ENCODE data around the gene STYK1. TPM values are rescaled to one million over a fixed set of nuclear protein-coding genes. Genes with fewer than 3 reads are reported as not detected.
"Not testable (repeated sequence)": the region's sequence is repeated elsewhere in the genome, so short reads cannot be mapped to it uniquely, and the experiment has no call there.

STYK1 gene
- total RNA-seq, 1 donor from 2014 or later = 0.79 TPM

DNA sequence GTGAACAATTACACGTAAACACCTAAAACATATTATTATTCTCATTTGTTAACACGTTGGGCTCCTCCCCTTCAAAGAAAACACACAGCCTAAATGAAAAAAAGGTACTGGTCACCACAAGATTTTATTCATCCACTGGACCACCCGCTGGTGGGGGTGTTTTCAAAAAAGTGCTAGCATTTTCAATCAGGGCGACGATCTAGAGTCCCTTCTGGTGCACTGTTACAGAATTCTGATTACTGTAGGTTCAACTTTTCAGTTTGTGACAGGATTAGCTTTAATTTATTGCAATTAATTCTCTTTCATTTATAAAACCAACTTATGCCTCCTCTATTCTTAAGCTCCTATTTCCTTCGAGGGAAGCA, 60.9 kb downstream of the STYK1 start:
- Mint-ChIP-seq H3K4me1 (ENCODE audit: low read depth) (peaks cover 30% of the 10 kb centered on the region), H3K27ac (peak overlapping the region; percentile 99), H3K9me3 (ENCODE audit: low read depth) (no peaks in the 10 kb centered on the region), H3K27me3 (no peaks in the 10 kb centered on the region), H3K4me3 (ENCODE audit: low read depth) (peak overlapping the region; percentile 99), H3K36me3 (ENCODE audit: insufficient read depth) (peaks cover 11% of the 10 kb centered on the region)
- no peak for DNase-seq (ENCODE audit: low spot score, unreplicated experiment)
- no peak for TF ChIP-seq CTCF (IDR thresholded peaks at IDR 0.05; ENCODE audit: unreplicated experiment)

- DNase-seq (ENCODE audit: low spot score, unreplicated experiment) = no peak
- H3K4me3 Mint-ChIP-seq (ENCODE audit: low read depth) = peak overlapping the region; percentile 99
- no peaks in the 10 kb centered on the region for H3K27me3 Mint-ChIP-seq
- TF ChIP-seq CTCF (IDR thresholded peaks at IDR 0.05; ENCODE audit: unreplicated experiment) = no peak
- H3K9me3 Mint-ChIP-seq (ENCODE audit: low read depth) = no peaks in the 10 kb centered on the region
- H3K27ac Mint-ChIP-seq = peak overlapping the region; percentile 99
- peaks cover 12% of the 10 kb centered on the region for H3K36me3 Mint-ChIP-seq (ENCODE audit: insufficient read depth)
- H3K4me1 Mint-ChIP-seq (ENCODE audit: low read depth) = peaks cover 30% of the 10 kb centered on the region
These were observed 61.7 kb downstream of the STYK1 start for GRCh38 chr12:10612110-10612509.

DNA sequence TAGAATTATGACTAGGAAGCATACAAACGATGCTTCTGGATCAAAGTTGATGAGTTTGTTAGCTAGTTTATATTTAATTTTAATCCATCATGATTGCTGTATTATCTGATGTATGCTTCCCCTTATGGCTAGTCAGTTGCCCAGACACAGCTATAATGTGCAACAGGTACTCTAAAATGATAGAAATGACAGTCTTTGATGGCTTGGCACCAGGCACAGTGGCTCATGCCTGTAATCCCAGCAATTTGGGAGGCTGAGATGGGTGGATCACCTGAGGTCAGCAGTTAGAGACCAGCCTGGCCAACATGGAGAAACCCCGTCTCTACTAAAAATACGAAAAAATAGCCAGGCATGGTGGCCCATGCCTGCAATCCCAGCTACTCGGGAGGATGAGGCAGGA, 62.6 kb downstream of the STYK1 start:
- Mint-ChIP-seq H3K36me3 (ENCODE audit: insufficient read depth) (peaks cover 14% of the 10 kb centered on the region), H3K4me1 (ENCODE audit: low read depth) (peaks cover 30% of the 10 kb centered on the region), H3K4me3 (ENCODE audit: low read depth) (peak overlapping the region; percentile 99)
- not testable (repeated sequence) for H3K27me3 Mint-ChIP-seq; H3K9me3 Mint-ChIP-seq (ENCODE audit: low read depth); H3K27ac Mint-ChIP-seq; DNase-seq (ENCODE audit: low spot score, unreplicated experiment)

- Mint-ChIP-seq H3K4me3 (ENCODE audit: low read depth) (peak overlapping the region; percentile 1), H3K9me3 (ENCODE audit: low read depth) (no peaks in the 10 kb centered on the region), H3K27me3 (no peaks in the 10 kb centered on the region), H3K4me1 (ENCODE audit: low read depth) (peaks cover 30% of the 10 kb centered on the region), H3K36me3 (ENCODE audit: insufficient read depth) (peaks cover 16% of the 10 kb centered on the region), H3K27ac (peak overlapping the region; percentile 23)
- TF ChIP-seq CTCF (IDR thresholded peaks at IDR 0.05; ENCODE audit: unreplicated experiment) = no peak
- no peak for DNase-seq (ENCODE audit: low spot score, unreplicated experiment)
These were observed 63.7 kb downstream of the STYK1 start for GRCh38 chr12:10610188-10610587.

DNA sequence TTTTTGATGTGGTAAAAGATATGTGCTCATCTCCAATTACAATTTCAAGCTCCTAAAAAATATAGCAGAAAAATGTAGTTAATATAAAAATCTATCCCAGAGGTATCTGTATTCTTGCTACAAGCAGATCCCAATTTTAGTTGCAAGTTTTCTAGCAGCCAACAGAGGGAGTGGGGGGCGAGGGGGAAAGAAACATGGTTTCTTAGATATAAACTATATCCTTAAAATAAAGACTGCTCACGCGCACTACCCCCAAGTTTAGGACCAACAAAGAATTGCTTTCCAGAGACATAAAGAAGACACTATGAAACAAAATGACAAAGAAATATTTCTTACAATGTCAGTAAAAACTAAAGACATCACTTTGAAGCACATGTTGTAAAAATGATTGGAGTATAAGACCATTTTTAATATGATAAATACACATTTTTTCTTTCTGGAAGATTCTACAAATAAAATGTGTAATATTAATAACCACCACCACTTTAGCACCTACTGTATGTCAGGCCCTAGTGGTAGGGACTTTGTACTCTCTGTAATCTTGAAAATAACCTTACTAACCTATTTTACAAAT, 65.9 kb downstream of the STYK1 start:
- Mint-ChIP-seq H3K36me3 (ENCODE audit: insufficient read depth) (peaks cover 16% of the 10 kb centered on the region), H3K27me3 (no peaks in the 10 kb centered on the region), H3K9me3 (ENCODE audit: low read depth) (no peaks in the 10 kb centered on the region), H3K4me1 (ENCODE audit: low read depth) (peaks cover 22% of the 10 kb centered on the region), H3K27ac (no peak overlapping the region), H3K4me3 (ENCODE audit: low read depth) (no peak overlapping the region)
- TF ChIP-seq CTCF (IDR thresholded peaks at IDR 0.05; ENCODE audit: unreplicated experiment) = peak; percentile 42
- DNase-seq (ENCODE audit: low spot score, unreplicated experiment) = no peak

DNA sequence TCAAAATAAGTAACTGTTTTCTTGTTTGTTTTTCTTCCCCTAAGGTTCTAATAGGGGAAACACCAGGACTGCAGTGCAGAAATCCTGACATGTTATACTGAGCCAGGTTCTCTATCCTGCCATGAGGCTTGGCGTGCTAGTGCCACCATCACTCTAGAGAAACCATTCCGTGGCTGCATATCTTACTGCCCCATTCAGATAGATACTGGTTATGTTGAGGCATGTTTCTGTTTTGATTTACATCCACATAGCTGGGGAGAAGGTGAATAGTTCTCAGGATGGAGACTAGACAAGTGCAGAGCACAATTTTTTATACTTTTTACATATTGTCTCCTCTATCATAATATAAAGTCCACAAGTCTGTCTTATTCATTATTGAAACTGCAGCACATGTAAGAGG, 72.0 kb downstream of the STYK1 start:
- Mint-ChIP-seq H3K27ac (no peak overlapping the region), H3K36me3 (ENCODE audit: insufficient read depth) (peaks cover 3% of the 10 kb centered on the region), H3K9me3 (ENCODE audit: low read depth) (no peaks in the 10 kb centered on the region), H3K4me1 (ENCODE audit: low read depth) (no peaks in the 10 kb centered on the region), H3K4me3 (ENCODE audit: low read depth) (no peak overlapping the region), H3K27me3 (no peaks in the 10 kb centered on the region)
- DNase-seq (ENCODE audit: low spot score, unreplicated experiment) = no peak
- TF ChIP-seq CTCF (IDR thresholded peaks at IDR 0.05; ENCODE audit: unreplicated experiment) = no peak
